Sigmoid colon (tissue), 7 donors: ENCODE measurements around the gene SPTBN4. TPM values are rescaled to one million over a fixed set of nuclear protein-coding genes. Genes with fewer than 3 reads are reported as not detected.

ENCODE experiments used
- DNase-seq: peaks from one replicate; pipeline ENCODE4 v3.0.0-alpha.2; 2019
- H3K27ac ChIP-seq, 4 donors: fragments of 200-600 bp; sonication (generic); one replicate each; pipeline ENCODE4 v1.5.1; 2016 to 2019; ENCODE audit warnings: mild to moderate bottlenecking in 1 of 4
- H3K27me3 ChIP-seq, 3 donors: fragments of 200-600 bp; sonication (generic); one replicate each; pipeline ENCODE4 v1.5.1; 2019; ENCODE audit warnings: mild to moderate bottlenecking in 1 of 3
- H3K36me3 ChIP-seq, 4 donors: fragments of 200-600 bp; sonication (generic); one replicate each; pipeline ENCODE4 v1.5.1; 2016 to 2019
- H3K4me1 ChIP-seq, 4 donors: fragments of 200-600 bp; sonication (generic); one replicate each; pipeline ENCODE4 v1.5.1; 2017 to 2019
- H3K4me3 ChIP-seq, 4 donors: fragments of 200-600 bp; sonication (generic); one replicate each; pipeline ENCODE4 v1.5.1; 2017 to 2019; ENCODE audit warnings: mild to moderate bottlenecking in 2 of 4, moderate library complexity in 1 of 4
- H3K9me3 ChIP-seq, 4 donors: fragments of 200-600 bp in 3 of 4; sonication (generic) in 3 of 4; one replicate each; pipeline versions ENCODE4 v1.5.1 to v1.6.1; 2013 to 2019
- EP300 ChIP-seq, 4 donors: sonication (generic); formaldehyde crosslinking; IDR thresholded peaks; one replicate each; pipeline ENCODE4 v1.6.1; 2017; ENCODE audit warnings: antibody characterized with exemption in 4 of 4
- POLR2A ChIP-seq, 2 donors: fragments of 450-650 bp; IDR thresholded peaks; one replicate each; pipeline ENCODE4 v1.6.1; 2016; ENCODE audit warnings: antibody characterized with exemption in 2 of 2, mild to moderate bottlenecking in 2 of 2, moderate library complexity in 2 of 2
- POLR2AphosphoS5 ChIP-seq, 4 donors: sonication (generic); formaldehyde crosslinking; IDR thresholded peaks; one replicate each; pipeline ENCODE4 v1.6.1; 2017; ENCODE audit warnings: antibody characterized with exemption in 4 of 4
- WGBS, 2 donors: extraction: QIAGEN DNeasy Blood & Tissue Kit; methylation state at CpG; one replicate each; pipeline ENCODE4 v1.1.7; 2013; 5-methylcytosine and 5-hydroxymethylcytosine counted together
- intact Hi-C: fragments of 100-400 bp; cut with DNase I; formaldehyde crosslinking; loops from one replicate; pipeline ENCODE4 v1.15.1; 2023
- polyA plus RNA-seq, 3 donors: library from polyadenylated mRNA; stranded (reverse); fragments of 200-250 nt; gene quantifications; one replicate each; pipeline ENCODE4 v1.2.3, GENCODE V29; 2013
- total RNA-seq, 4 donors: library from RNA; depleted of rRNA; stranded (reverse); fragments of >200 nt; gene quantifications; one replicate each; pipeline ENCODE4 v1.1.0, GENCODE V29; 2016
- TF ChIP-seq, protein P1 (sequence below), 4 experiments: fragments of 450-650 bp in 3 of 4; fragments of 200-600 bp in 1 of 4; IDR thresholded peaks; one replicate each; pipeline ENCODE4 v1.5.1; 2016 to 2019; ENCODE audit warnings: antibody characterized with exemption in 4 of 4, mild to moderate bottlenecking in 3 of 4, moderate library complexity in 2 of 4
- donor health status: healthy with polysubstance abuse.
- donor health status: Bipolar disorder and iron deficiency.
- donor health status: healthy.

The SPTBN4 gene
- total and polyA plus RNA-seq, 7 donors, result 0.23 to 5.0 (median 1.8) TPM; not detected in 1

- WGBS, 2 donors, result 3% methylated on average over 75 of the region's 75 CpGs
- peaks cover 0 to 7% (median 0%) of the 10 kb centered on the region in 4 donors for H3K36me3 ChIP-seq
- TF ChIP-seq POLR2AphosphoS5 (IDR thresholded peaks at IDR 0.05) (no peak), POLR2A (IDR thresholded peaks at IDR 0.05) (no peak), EP300 (IDR thresholded peaks at IDR 0.05) (no peak)
- TF ChIP-seq, protein P1, sequence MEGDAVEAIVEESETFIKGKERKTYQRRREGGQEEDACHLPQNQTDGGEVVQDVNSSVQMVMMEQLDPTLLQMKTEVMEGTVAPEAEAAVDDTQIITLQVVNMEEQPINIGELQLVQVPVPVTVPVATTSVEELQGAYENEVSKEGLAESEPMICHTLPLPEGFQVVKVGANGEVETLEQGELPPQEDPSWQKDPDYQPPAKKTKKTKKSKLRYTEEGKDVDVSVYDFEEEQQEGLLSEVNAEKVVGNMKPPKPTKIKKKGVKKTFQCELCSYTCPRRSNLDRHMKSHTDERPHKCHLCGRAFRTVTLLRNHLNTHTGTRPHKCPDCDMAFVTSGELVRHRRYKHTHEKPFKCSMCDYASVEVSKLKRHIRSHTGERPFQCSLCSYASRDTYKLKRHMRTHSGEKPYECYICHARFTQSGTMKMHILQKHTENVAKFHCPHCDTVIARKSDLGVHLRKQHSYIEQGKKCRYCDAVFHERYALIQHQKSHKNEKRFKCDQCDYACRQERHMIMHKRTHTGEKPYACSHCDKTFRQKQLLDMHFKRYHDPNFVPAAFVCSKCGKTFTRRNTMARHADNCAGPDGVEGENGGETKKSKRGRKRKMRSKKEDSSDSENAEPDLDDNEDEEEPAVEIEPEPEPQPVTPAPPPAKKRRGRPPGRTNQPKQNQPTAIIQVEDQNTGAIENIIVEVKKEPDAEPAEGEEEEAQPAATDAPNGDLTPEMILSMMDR (IDR thresholded peaks at IDR 0.05), result no peak
- peak overlapping the region in 3 of 4 donors; percentile 19 to 24 (median 20) for H3K4me3 ChIP-seq
- intact Hi-C loops, result no loop called here
- peaks cover 0 to 6% (median 6%) of the 10 kb centered on the region in 3 donors for H3K27me3 ChIP-seq
- no peak for DNase-seq
- peaks cover 0 to 4% (median 0%) of the 10 kb centered on the region in 4 donors for H3K9me3 ChIP-seq
- H3K4me1 ChIP-seq, result peaks cover 0 to 18% (median 15%) of the 10 kb centered on the region in 4 donors
- no peak overlapping the region for H3K27ac ChIP-seq
Observed at GRCh38 chr19:40530091-40530901, 63.5 kb downstream of the SPTBN4 start.

GRCh38 chr19:40533508-40533907 lies 66.7 kb downstream of the SPTBN4 start:
- WGBS, 2 donors, result 78 to 79% methylated on average over 2 of the region's 2 CpGs

GRCh38 chr19:40534148-40534547 lies 67.3 kb downstream of the SPTBN4 start:
- intact Hi-C loops, result no loop called here
- H3K4me3 ChIP-seq, result no peak overlapping the region
- peaks cover 0 to 4% (median 0%) of the 10 kb centered on the region in 4 donors for H3K9me3 ChIP-seq
- H3K4me1 ChIP-seq, result peaks cover 0 to 18% (median 13%) of the 10 kb centered on the region in 4 donors
- no peak for TF ChIP-seq EP300 (IDR thresholded peaks at IDR 0.05)
- no peak for TF ChIP-seq POLR2A (IDR thresholded peaks at IDR 0.05)
- no peak for TF ChIP-seq POLR2AphosphoS5 (IDR thresholded peaks at IDR 0.05)
- DNase-seq, result no peak
- H3K36me3 ChIP-seq, result peaks cover 0 to 7% (median 0%) of the 10 kb centered on the region in 4 donors
- H3K27me3 ChIP-seq, result peaks cover 0 to 6% (median 6%) of the 10 kb centered on the region in 3 donors
- WGBS, 2 donors, result 79 to 81% methylated on average over 4 of the region's 4 CpGs
- no peak overlapping the region for H3K27ac ChIP-seq

More at GRCh38 chr19:40533508-40533907, 66.7 kb downstream of the SPTBN4 start:
- H3K27me3 ChIP-seq, result peaks cover 0 to 6% (median 6%) of the 10 kb centered on the region in 3 donors
- no peak overlapping the region for H3K27ac ChIP-seq
- TF ChIP-seq EP300 (IDR thresholded peaks at IDR 0.05) (no peak), POLR2AphosphoS5 (IDR thresholded peaks at IDR 0.05) (no peak), POLR2A (IDR thresholded peaks at IDR 0.05) (no peak)
- TF ChIP-seq, protein P1 (IDR thresholded peaks at IDR 0.05), result no peak
- intact Hi-C loops, result no loop called here
- H3K4me1 ChIP-seq, result peaks cover 0 to 18% (median 15%) of the 10 kb centered on the region in 4 donors
- peaks cover 0 to 4% (median 0%) of the 10 kb centered on the region in 4 donors for H3K9me3 ChIP-seq
- H3K4me3 ChIP-seq, result no peak overlapping the region
- H3K36me3 ChIP-seq, result peaks cover 0 to 7% (median 0%) of the 10 kb centered on the region in 4 donors
- DNase-seq, result no peak

DNA sequence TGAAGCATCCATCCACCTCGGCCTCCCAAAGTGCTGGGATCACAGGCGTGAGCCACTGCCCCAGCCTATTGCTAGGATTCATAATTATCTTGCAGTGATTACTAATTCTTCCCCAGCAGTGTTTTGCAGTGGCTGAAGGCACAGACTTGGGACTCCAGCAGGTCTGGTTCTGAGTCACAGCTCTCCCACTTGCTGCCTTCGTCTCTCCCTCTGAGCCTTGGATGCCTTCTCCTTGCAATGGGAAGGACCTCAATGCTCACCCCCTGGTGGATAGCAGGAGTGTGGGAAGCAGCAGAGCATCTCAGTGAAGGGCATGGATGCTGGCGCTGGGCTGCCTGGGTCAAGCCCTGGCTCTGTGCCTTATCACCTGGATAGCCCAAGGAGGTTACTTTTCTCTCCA lies 72.3 kb downstream of the SPTBN4 start:
- DNase-seq, result no peak
- Histone ChIP-seq H3K27ac (no peak overlapping the region), H3K27me3 (no peaks in the 10 kb centered on the region), H3K4me3 (no peak overlapping the region), H3K9me3 (peaks cover 0 to 2% (median 0%) of the 10 kb centered on the region in 4 donors), H3K36me3 (peaks cover 0 to 5% (median 0%) of the 10 kb centered on the region in 4 donors), H3K4me1 (no peaks in the 10 kb centered on the region)
- intact Hi-C loops, result no loop called here
- WGBS, 2 donors, result 46 to 62% methylated on average over 4 of the region's 4 CpGs
- TF ChIP-seq, protein P1 (IDR thresholded peaks at IDR 0.05), result no peak
- TF ChIP-seq POLR2AphosphoS5 (IDR thresholded peaks at IDR 0.05) (no peak), EP300 (IDR thresholded peaks at IDR 0.05) (no peak), POLR2A (IDR thresholded peaks at IDR 0.05) (no peak)

DNA sequence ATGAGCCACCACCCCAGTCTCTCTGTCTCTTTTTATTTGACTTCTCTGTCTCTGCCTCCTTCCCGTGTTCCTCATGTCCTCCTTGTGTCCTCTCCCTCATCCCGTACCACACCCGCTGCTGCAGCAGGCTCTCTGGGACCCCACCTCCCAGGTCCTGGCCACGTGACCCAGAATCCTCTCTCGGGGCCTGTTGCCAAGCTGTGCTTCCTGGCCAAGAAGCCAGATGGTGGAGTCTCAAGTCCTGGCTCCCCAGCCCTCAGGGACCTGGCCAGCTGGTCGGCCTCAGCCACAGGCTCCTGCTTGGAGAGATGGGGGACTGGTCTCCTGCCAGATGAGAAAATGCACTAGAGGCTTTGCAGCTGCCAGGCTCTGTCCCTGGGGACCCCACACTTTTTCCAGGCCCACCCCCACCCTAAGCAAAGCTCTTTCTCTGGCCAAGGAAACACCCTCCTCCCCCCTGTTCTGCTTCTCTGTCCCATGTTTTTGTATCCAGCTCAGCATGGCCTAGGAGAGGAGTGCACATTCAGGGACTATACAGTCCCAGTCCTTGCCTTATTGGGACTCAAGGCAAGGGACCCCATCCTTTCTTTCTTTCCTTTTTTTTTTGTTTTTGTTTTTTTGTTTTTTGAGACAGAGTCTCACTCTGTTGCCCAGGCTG lies 75.5 kb downstream of the SPTBN4 start:
- no peaks in the 10 kb centered on the region for H3K36me3 ChIP-seq
- intact Hi-C loops, result no loop called here
- peak; percentile 14 to 66 (median 48) for TF ChIP-seq POLR2AphosphoS5 (IDR thresholded peaks at IDR 0.05)
- TF ChIP-seq POLR2A (IDR thresholded peaks at IDR 0.05), result no peak

More for the DNA sequence above, 75.5 kb downstream of the SPTBN4 start:
- no peak overlapping the region for H3K4me3 ChIP-seq
- H3K9me3 ChIP-seq, result peaks cover 0 to 3% (median 0%) of the 10 kb centered on the region in 4 donors
- no peaks in the 10 kb centered on the region for H3K27me3 ChIP-seq
- WGBS, 2 donors, result 13 to 36% methylated on average over 6 of the region's 6 CpGs
- peak overlapping the region in 2 of 4 donors; percentile 4 to 17 for H3K27ac ChIP-seq
- DNase-seq, result peak; percentile 95
- no peaks in the 10 kb centered on the region for H3K4me1 ChIP-seq
